Measurements from ENCODE around the gene HOXA3. TPM values are rescaled to one million over a fixed set of nuclear protein-coding genes. Genes with fewer than 3 reads are reported as not detected.

Gene HOXA3
- total and polyA plus RNA-seq, 9 of the 15 experiments (the other 6 are each of a cell fraction or from before 2014, with no cell fraction given): 0.04 to 0.13 TPM; not detected in 7

GRCh38 chr7:27091105-27091504 lies 61.3 kb downstream of the HOXA3 start:
- in situ Hi-C loops (cut with MboI) (no loop called here), intact Hi-C loops (cut with micrococcal nuclease) (no loop called here)
- CTCF ChIA-PET (ENCODE audit: low intra/inter-chr PET ratio): no interaction called here
- TF ChIP-seq CBFB (CRISPR knock-in tag; IDR thresholded peaks at IDR 0.05) (no peak), ZNF696 (CRISPR knock-in tag; conservative IDR thresholded peaks at IDR 0.05) (no peak), RREB1 (CRISPR knock-in tag; IDR thresholded peaks at IDR 0.05) (no peak), SMAD1 (IDR thresholded peaks at IDR 0.05; ENCODE audit: low read depth, low read length, partially characterized antibody) (no peak), MLLT1 (IDR thresholded peaks at IDR 0.05) (no peak), ZBTB11 (CRISPR knock-in tag; IDR thresholded peaks at IDR 0.05) (no peak)
- POLR2A ChIA-PET: interaction anchor here (1.2 kb wide), 1 partner anchor 67 kb away, joined by 3 read pairs; no protein-coding TSS in a partner anchor
- peaks cover 0 to 12% of the 10 kb centered on the region in 2 experiments; a peak in 2 of 5 replicates for H3K4me1 ChIP-seq (replicated peaks in 1 of 2; ENCODE audit: control insufficient read depth in 2 of 2, insufficient read depth in 2 of 2, low read length in 2 of 2)
- DNase-seq (ENCODE audit: extremely low read depth in 1 of 4, low spot score in 3 of 4) (no peak), ATAC-seq (no peak), FAIRE-seq (no peak)
- 0% methylated on average over 3 of the region's 3 CpGs for WGBS (ENCODE audit: insufficient coverage, low coverage, missing lambda C conversion rate)
- H3K9me3 ChIP-seq (replicated peaks; ENCODE audit: control insufficient read depth, insufficient read depth, low read depth, low read length): no peaks in the 10 kb centered on the region
- H3K27ac ChIP-seq (ENCODE audit: extremely low read depth, low read depth, low read length): no peak overlapping the region
- H2AFZ ChIP-seq (ENCODE audit: low read depth, low read length): no peak overlapping the region
- no peak overlapping the region for H3K9ac ChIP-seq (ENCODE audit: insufficient read depth in 1 of 2, low read depth in 2 of 2, low read length in 2 of 2)
- H3K4me2 ChIP-seq (ENCODE audit: insufficient read depth, low read length): no peak overlapping the region
- no peak overlapping the region for H3K4me3 ChIP-seq
- H4K20me1 ChIP-seq (replicated peaks; ENCODE audit: control insufficient read depth, insufficient read depth, low read length): no peaks in the 10 kb centered on the region
- H3K36me3 ChIP-seq (ENCODE audit: control insufficient read depth, insufficient read depth, low read length): no peaks in the 10 kb centered on the region
- peaks cover 24 to 39% of the 10 kb centered on the region in 2 experiments for H3K27me3 ChIP-seq (ENCODE audit: control insufficient read depth in 2 of 2, insufficient read depth in 2 of 2, low read length in 2 of 2)
- no TSS peak for BruUV-seq (replicated peaks)
- H3K9me1 ChIP-seq (ENCODE audit: control insufficient read depth, insufficient read depth, low read length): no peaks in the 10 kb centered on the region
- H3K79me2 ChIP-seq (ENCODE audit: control insufficient read depth, insufficient read depth, low read length): no peaks in the 10 kb centered on the region

Data from K562 (cell line).